HEK293T (cell line): ENCODE results near the gene MIA3.
A peak's percentile ranks its signal among the peaks of the same experiment; 100 is the strongest.

Experiments
- CTCF ChIA-PET: fragments of 350-600 bp; formaldehyde crosslinking; extraction: SDS; loops from one replicate; lab custom pipeline; 2021; ENCODE audit warnings: antibody characterized with exemption, inconsistent platforms; lab: Yijun Ruan, JAX
- POLR2A ChIA-PET: fragments of 350-600 bp; formaldehyde crosslinking; extraction: SDS; loops from one replicate; lab custom pipeline; 2020; ENCODE audit warnings: antibody characterized with exemption, inconsistent platforms; lab: Yijun Ruan, JAX
- DNase-seq: peaks from one replicate; pipeline ENCODE4 v3.0.0; 2012; ENCODE audit warnings: mixed read lengths; ENCODE audit errors: extremely low spot score
- ARNT ChIP-seq: fragments of 450-650 bp; IDR thresholded peaks from 2 replicates; pipeline ENCODE4 v1.6.1; 2017; ENCODE audit warnings: mild to moderate bottlenecking
- BHLHE40 ChIP-seq: fragments of 450-650 bp; IDR thresholded peaks from 2 replicates; pipeline ENCODE4 v1.6.1; 2016; ENCODE audit warnings: mild to moderate bottlenecking, moderate library complexity, borderline replicate concordance
- CTBP1 ChIP-seq: fragments of 450-650 bp; IDR thresholded peaks from 2 replicates; pipeline ENCODE4 v1.6.1; 2016; ENCODE audit warnings: borderline replicate concordance
- ELF4 ChIP-seq: fragments of 450-650 bp; IDR thresholded peaks from 2 replicates; pipeline ENCODE4 v1.6.1; 2017; ENCODE audit warnings: antibody characterized with exemption
- FOXA1 ChIP-seq: fragments of 450-650 bp; IDR thresholded peaks from 2 replicates; pipeline ENCODE4 v1.6.1; 2016; ENCODE audit warnings: mild to moderate bottlenecking
- FOXK2 ChIP-seq: fragments of 450-650 bp; IDR thresholded peaks from 2 replicates; pipeline ENCODE4 v1.6.1; 2016; ENCODE audit warnings: mild to moderate bottlenecking
- FOXM1 ChIP-seq: fragments of 450-650 bp; IDR thresholded peaks from 2 replicates; pipeline ENCODE4 v1.6.1; 2017; ENCODE audit warnings: mild to moderate bottlenecking, borderline replicate concordance
- HDGF ChIP-seq: fragments of 450-650 bp; IDR thresholded peaks from 2 replicates; pipeline ENCODE4 v1.6.1; 2017; ENCODE audit warnings: antibody characterized with exemption, borderline replicate concordance
- L3MBTL2 ChIP-seq: fragments of 450-650 bp; conservative IDR thresholded peaks from 2 replicates; pipeline ENCODE4 v1.6.1; 2016; ENCODE audit warnings: mild to moderate bottlenecking
- LEF1 ChIP-seq: fragments of 450-650 bp; IDR thresholded peaks from 2 replicates; pipeline ENCODE4 v1.6.1; 2017; ENCODE audit warnings: mild to moderate bottlenecking, borderline replicate concordance
- NFRKB ChIP-seq: fragments of 450-650 bp; IDR thresholded peaks from 2 replicates; pipeline ENCODE4 v1.6.1; 2016; ENCODE audit warnings: mild to moderate bottlenecking, moderate library complexity
- PKNOX1 ChIP-seq: fragments of 450-650 bp; IDR thresholded peaks from 2 replicates; pipeline ENCODE4 v1.6.1; 2016
- SP1 ChIP-seq: fragments of 450-650 bp; IDR thresholded peaks from 2 replicates; pipeline ENCODE4 v1.6.1; 2017
- SUZ12 ChIP-seq: fragments of 450-650 bp; IDR thresholded peaks from 2 replicates; pipeline ENCODE4 v1.6.1; 2016; ENCODE audit warnings: mild to moderate bottlenecking
- TARDBP ChIP-seq: fragments of 450-650 bp; IDR thresholded peaks from 2 replicates; pipeline ENCODE4 v1.6.1; 2016
- ZNF384 ChIP-seq: fragments of 450-650 bp; IDR thresholded peaks from 2 replicates; pipeline ENCODE4 v1.6.1; 2016

MIA3 gene

GRCh38 chr1:222618880-222619596, 1.1 kb downstream of the MIA3 start:
- ChIA-PET CTCF (interaction anchor here (0.5 kb wide), 1 partner anchor 1834 kb away, joined by 6 read pairs; no protein-coding TSS in a partner anchor), POLR2A (interaction anchor here (1.4 kb wide), 1 partner anchor 154 kb away, joined by 5 read pairs; no protein-coding TSS in a partner anchor)
- peak; percentile 47 for DNase-seq
- no peak for TF ChIP-seq FOXK2
- 0 out of 2 replicates have a peak, but pooled peaks have one; percentile 21 for TF ChIP-seq L3MBTL2

- TF ChIP-seq PKNOX1: 0 out of 2 replicates have a peak, but pooled peaks have one; percentile 33
- TF ChIP-seq CTBP1: no peak
- DNase-seq: no peak
- ChIA-PET CTCF (interaction anchor here (0.6 to 1.7 kb wide), 3 partner anchors 14 to 458 kb away, joined by 3 to 11 read pairs (median 3); no protein-coding TSS in a partner anchor), POLR2A (interaction anchor here (1.4 kb wide), 1 partner anchor 155 kb away, joined by 5 read pairs; no protein-coding TSS in a partner anchor)
These were observed 2.7 kb downstream of the MIA3 start for GRCh38 chr1:222620566-222620965.

GRCh38 chr1:222622765-222623164, 4.9 kb downstream of the MIA3 start:
- ChIA-PET POLR2A (no interaction called here), CTCF (no interaction called here)
- TF ChIP-seq NFRKB (no peak), FOXK2 (no peak), LEF1 (no peak), BHLHE40 (no peak), L3MBTL2 (no peak), FOXM1 (no peak), TARDBP (no peak), FOXA1 (no peak), ARNT (no peak), ZNF384 (no peak), HDGF (no peak), PKNOX1 (no peak), SP1 (no peak), CTBP1 (no peak)
- DNase-seq: no peak

GRCh38 chr1:222623458-222623857, 5.6 kb downstream of the MIA3 start:
- CTCF ChIA-PET: interaction anchor here (0.5 kb wide), 1 partner anchor 919 kb away, joined by 3 read pairs; no protein-coding TSS in a partner anchor

GRCh38 chr1:222624214-222624613, 6.3 kb downstream of the MIA3 start:
- ChIA-PET POLR2A (no interaction called here), CTCF (interaction anchor here (0.7 kb wide), 1 partner anchor 185 kb away, joined by 7 read pairs; no protein-coding TSS in a partner anchor)
- DNase-seq: no peak
- TF ChIP-seq BHLHE40 (no peak), FOXK2 (no peak), L3MBTL2 (no peak), FOXM1 (no peak), ZNF384 (no peak), CTBP1 (no peak), ARNT (no peak), TARDBP (no peak), PKNOX1 (no peak)

More at GRCh38 chr1:222623458-222623857, 5.6 kb downstream of the MIA3 start:
- no peak for TF ChIP-seq L3MBTL2
- no peak for TF ChIP-seq PKNOX1
- TF ChIP-seq ELF4: no peak
- TF ChIP-seq FOXK2: no peak
- TF ChIP-seq FOXM1: no peak
- TF ChIP-seq FOXA1: no peak
- no peak for TF ChIP-seq NFRKB
- TF ChIP-seq CTBP1: no peak
- TF ChIP-seq SP1: no peak
- TF ChIP-seq LEF1: no peak
- TF ChIP-seq HDGF: no peak
- TF ChIP-seq SUZ12: no peak
- no peak for TF ChIP-seq ZNF384
- no peak for TF ChIP-seq ARNT
- TF ChIP-seq BHLHE40: no peak
- no peak for TF ChIP-seq TARDBP
- POLR2A ChIA-PET: interaction anchor here (0.7 kb wide), 1 partner anchor 34 kb away, joined by 4 read pairs; the partner anchor contains the start of gene TAF1A
- no peak for DNase-seq

GRCh38 chr1:222627232-222627631, 9.3 kb downstream of the MIA3 start:
- CTCF ChIA-PET: no interaction called here
- DNase-seq: no peak
- POLR2A ChIA-PET: no interaction called here
- TF ChIP-seq PKNOX1: no peak
- TF ChIP-seq L3MBTL2: no peak
- no peak for TF ChIP-seq LEF1
- no peak for TF ChIP-seq ARNT
- no peak for TF ChIP-seq FOXK2
- no peak for TF ChIP-seq HDGF
- TF ChIP-seq SUZ12: no peak
